A549 (cell line): Measurements from ENCODE around the gene CNOT9. TPM values are rescaled to one million over a fixed set of nuclear protein-coding genes. Genes with fewer than 3 reads are reported as not detected.

ENCODE experiments used
- ATAC-seq, 2 experiments: fragments of 200-7000 bp in 1 of 2; fragments of >200 bp in 1 of 2; cut with Nextera tagmentation in 1 of 2; cut with Tn5 transposase in 1 of 2; 3 replicates each; pipeline versions ENCODE4 v1.8.0 to v1.9.1; 2018 to 2020; ENCODE audit warnings: mild to moderate bottlenecking in 1 of 2, moderate library complexity in 1 of 2
- CTCF ChIA-PET: fragments of 300-600 bp; sonication (Branson Sonifier 250); formaldehyde crosslinking; extraction: SDS; loops from one replicate; lab custom pipeline; 2021; ENCODE audit warnings: antibody characterized with exemption, inconsistent platforms; lab: Yijun Ruan, JAX
- POLR2A ChIA-PET: fragments of 350-600 bp; formaldehyde crosslinking; extraction: SDS; loops from one replicate; lab custom pipeline; 2021; ENCODE audit warnings: antibody characterized with exemption, inconsistent platforms; lab: Yijun Ruan, JAX
- DNase-seq, 2 experiments: peaks; one replicate each; pipeline versions ENCODE4 v3.0.0 to v3.0.0-alpha.2; 2011 to 2016; ENCODE audit warnings: low read depth in 1 of 2, low spot score in 1 of 2
- FAIRE-seq: peaks from 2 replicates; lab custom pipeline; 2011; peaks lifted over from hg19 to GRCh38; lab: Jason Lieb, UNC
- H3K27ac ChIP-seq, 2 experiments: fragments of >200 bp; sonication (Bioruptor Twin); formaldehyde crosslinking; 3 replicates each; pipeline ENCODE4 v1.5.1; 2016 to 2017
- H3K4me1 ChIP-seq: fragments of >200 bp; sonication (Bioruptor Twin); formaldehyde crosslinking; 3 replicates; pipeline ENCODE4 v1.6.1; 2016
- H3K4me2 ChIP-seq: fragments of >200 bp; sonication (Bioruptor Twin); formaldehyde crosslinking; 3 replicates; pipeline ENCODE4 v1.6.1; 2016
- H3K4me3 ChIP-seq: fragments of >200 bp; sonication (Bioruptor Twin); formaldehyde crosslinking; 3 replicates; pipeline ENCODE4 v1.5.1; 2016
- H3K9me3 ChIP-seq: fragments of >200 bp; sonication (Bioruptor Twin); formaldehyde crosslinking; 3 replicates; pipeline ENCODE4 v1.6.1; 2016
- BCL3 ChIP-seq: fragments of >200 bp; sonication (Bioruptor Twin); formaldehyde crosslinking; IDR thresholded peaks from 3 replicates; pipeline ENCODE4 v1.6.1; 2016
- BHLHE40 ChIP-seq: IDR thresholded peaks from 2 replicates; pipeline ENCODE4 v1.6.1; 2012; ENCODE audit warnings: low read depth, low read length, inconsistent platforms
- CBX8 ChIP-seq: fragments of 200-600 bp; sonication (generic); IDR thresholded peaks from 2 replicates; pipeline ENCODE4 v1.6.1; 2016
- CHD2 ChIP-seq: fragments of 150-350 bp; IDR thresholded peaks from 2 replicates; pipeline ENCODE4 v1.6.1; 2014; ENCODE audit warnings: low read length; ENCODE audit not compliant: partially characterized antibody
- CHD4 ChIP-seq: fragments of 200-600 bp; sonication (generic); IDR thresholded peaks from 2 replicates; pipeline ENCODE4 v1.6.1; 2016; ENCODE audit warnings: antibody characterized with exemption, mild to moderate bottlenecking, borderline replicate concordance
- E2F6 ChIP-seq: IDR thresholded peaks from 2 replicates; pipeline ENCODE4 v1.6.1; 2012; ENCODE audit warnings: low read depth, borderline replicate concordance
- EHF ChIP-seq: fragments of 250-450 bp; sonication (Bioruptor Pico); IDR thresholded peaks from 2 replicates; pipeline ENCODE4 v1.5.0; 2020; ENCODE audit warnings: mild to moderate bottlenecking
- EP300 ChIP-seq, 2 experiments: fragments of >200 bp; sonication (Bioruptor Twin); formaldehyde crosslinking; IDR thresholded peaks; 2 replicates in 1 of 2; 3 replicates in 1 of 2; pipeline ENCODE4 v1.6.1; 2016 to 2017
- HDAC2 ChIP-seq: fragments of 200-600 bp; sonication (generic); IDR thresholded peaks from 2 replicates; pipeline ENCODE4 v1.6.1; 2016
- HEYL ChIP-seq: fragments of 250-450 bp; sonication (Bioruptor Pico); IDR thresholded peaks from 2 replicates; pipeline ENCODE4 v1.8.0; 2021; ENCODE audit warnings: mild to moderate bottlenecking, moderate library complexity
- HMGXB4 ChIP-seq: fragments of 250-450 bp; sonication (Bioruptor Pico); IDR thresholded peaks from 2 replicates; pipeline ENCODE4 v1.5.0; 2021; ENCODE audit warnings: mild to moderate bottlenecking, moderate library complexity, borderline replicate concordance
- HOXA7 ChIP-seq: fragments of 250-450 bp; sonication (Bioruptor Pico); IDR thresholded peaks from 2 replicates; pipeline ENCODE4 v1.5.0; 2020; ENCODE audit warnings: mild to moderate bottlenecking, moderate library complexity
- JUN ChIP-seq, 2 experiments: fragments of >200 bp; sonication (Bioruptor Twin); formaldehyde crosslinking; IDR thresholded peaks; 2 replicates in 1 of 2; 3 replicates in 1 of 2; pipeline ENCODE4 v1.6.1; 2016 to 2017
- KDM5A ChIP-seq: fragments of 200-600 bp; sonication (generic); IDR thresholded peaks from 2 replicates; pipeline ENCODE4 v1.6.1; 2016; ENCODE audit warnings: antibody characterized with exemption, mild to moderate bottlenecking
- MAFK ChIP-seq: fragments of 450-650 bp; IDR thresholded peaks from 2 replicates; pipeline ENCODE4 v1.6.1; 2014; ENCODE audit not compliant: partially characterized antibody
- MYC ChIP-seq: IDR thresholded peaks from 2 replicates; pipeline ENCODE4 v1.6.1; 2012; ENCODE audit warnings: mild to moderate bottlenecking, inconsistent platforms, low read length, improper control_type of control experiment, borderline replicate concordance
- NFE2L2 ChIP-seq: fragments of 150-350 bp; conservative IDR thresholded peaks from 2 replicates; pipeline ENCODE4 v1.6.1; 2014; ENCODE audit warnings: low read length
- NR3C1 ChIP-seq: fragments of >200 bp; sonication (Bioruptor Twin); formaldehyde crosslinking; IDR thresholded peaks from 3 replicates; pipeline ENCODE4 v1.6.1; 2017
- PBX3 ChIP-seq: IDR thresholded peaks from 2 replicates; pipeline ENCODE4 v1.6.1; 2012
- POLR2A ChIP-seq: IDR thresholded peaks from 2 replicates; pipeline ENCODE4 v1.6.1; 2012; ENCODE audit warnings: mild to moderate bottlenecking, low read length
- RFX5 ChIP-seq: fragments of 450-650 bp; IDR thresholded peaks from 2 replicates; pipeline ENCODE4 v1.7.1; 2014; ENCODE audit warnings: antibody characterized with exemption, mild to moderate bottlenecking, moderate library complexity
- TFCP2L1 ChIP-seq: fragments of 250-450 bp; sonication (Bioruptor Pico); IDR thresholded peaks from 2 replicates; pipeline ENCODE4 v1.5.0; 2021; ENCODE audit warnings: mild to moderate bottlenecking
- TP53 ChIP-seq: fragments of 250-450 bp; sonication (Bioruptor Pico); IDR thresholded peaks from 2 replicates; pipeline ENCODE4 v1.5.0; 2021; ENCODE audit warnings: mild to moderate bottlenecking, moderate library complexity
- USF2 ChIP-seq: fragments of 450-650 bp; IDR thresholded peaks from 2 replicates; pipeline ENCODE4 v1.6.1; 2014; ENCODE audit warnings: antibody characterized with exemption
- ZFP36 ChIP-seq: fragments of 450-650 bp; IDR thresholded peaks from 2 replicates; pipeline ENCODE4 v1.6.1; 2014; ENCODE audit warnings: borderline replicate concordance; ENCODE audit not compliant: partially characterized antibody
- WGBS: methylation state at CpG from one replicate; pipeline ENCODE4 v1.1.6; 2017; ENCODE audit errors: missing lambda C conversion rate; 5-methylcytosine and 5-hydroxymethylcytosine counted together
- polyA plus RNA-seq, 4 experiments: library from polyadenylated mRNA; depleted of rRNA in 3 of 4; stranded (reverse); fragments of >200 nt; fragmentation: RNase III in 1 of 4; extraction: RNeasy Plus Mini Kit Qiagen cat#74134 plus additional on column Dnase treatment in 1 of 4; gene quantifications; 2 replicates in 3 of 4; 3 replicates in 1 of 4; pipeline ENCODE4 v1.2.3, GENCODE V29; 2011 to 2017

The CNOT9 gene
- polyA plus RNA-seq, 2 of the 4 experiments (the other 2 are of a cell fraction), result 42.7 to 87.4 TPM

- TF ChIP-seq USF2, result no peak
- TF ChIP-seq EHF (CRISPR knock-in tag), result no peak
- no peak for TF ChIP-seq CHD2
These were observed 59.3 kb downstream of the CNOT9 start (continued) for GRCh38 chr2:218627939-218628338.

GRCh38 chr2:218631837-218632236 is 63.2 kb downstream of the CNOT9 start:
- Histone ChIP-seq H3K4me2 (no peak overlapping the region), H3K4me3 (no peak overlapping the region), H3K27ac (no peak overlapping the region), H3K9me3 (no peaks in the 10 kb centered on the region), H3K4me1 (no peaks in the 10 kb centered on the region)
- ChIA-PET POLR2A (no interaction called here), CTCF (interaction anchor here (1.1 to 2.3 kb wide), 4 partner anchors 12 to 68 kb away, joined by 3 to 6 read pairs (median 4); partner anchors contain the start of genes BCS1L and ZNF142)
- TF ChIP-seq TFCP2L1 (CRISPR knock-in tag) (no peak), E2F6 (no peak), POLR2A (no peak), BHLHE40 (no peak), MAFK (no peak)
- FAIRE-seq (no peak), ATAC-seq (no peak; a peak in 1 of 6 replicates), DNase-seq (no peak)
- WGBS, result 46% methylated on average over 4 of the region's 4 CpGs

GRCh38 chr2:218635719-218636118 is 67.1 kb downstream of the CNOT9 start:
- Histone ChIP-seq H3K4me2 (no peak overlapping the region), H3K4me1 (no peaks in the 10 kb centered on the region), H3K9me3 (no peaks in the 10 kb centered on the region), H3K4me3 (no peak overlapping the region), H3K27ac (no peak overlapping the region)
- no peak for TF ChIP-seq EP300 (IDR thresholded peaks at IDR 0.05)
- TF ChIP-seq MYC, result no peak
- no peak for TF ChIP-seq HMGXB4 (CRISPR knock-in tag)
- no peak for TF ChIP-seq TP53 (CRISPR knock-in tag)
- no peak for TF ChIP-seq NFE2L2
- no peak for TF ChIP-seq BCL3
- no peak for TF ChIP-seq JUN (IDR thresholded peaks at IDR 0.05)
- TF ChIP-seq HEYL (CRISPR knock-in tag), result no peak
- no peak for TF ChIP-seq PBX3
- no peak for TF ChIP-seq KDM5A
- TF ChIP-seq HDAC2, result no peak
- TF ChIP-seq HOXA7 (CRISPR knock-in tag), result no peak
- TF ChIP-seq RFX5, result no peak
- no peak for TF ChIP-seq CBX8
- TF ChIP-seq NR3C1, result no peak
- no peak for TF ChIP-seq ZFP36
- TF ChIP-seq CHD4, result no peak
- no peak for TF ChIP-seq MAFK
- no peak for TF ChIP-seq USF2
- WGBS, result 89% methylated on average over 5 of the region's 5 CpGs
- FAIRE-seq (no peak), ATAC-seq (no peak), DNase-seq (no peak)
- POLR2A ChIA-PET, result no interaction called here
- CTCF ChIA-PET, result interaction anchor here (0.7 kb wide), 1 partner anchor 12 kb away, joined by 3 read pairs; no protein-coding TSS in a partner anchor
